Measurements from ENCODE around the gene STAT1.

STAT1 gene

DNA sequence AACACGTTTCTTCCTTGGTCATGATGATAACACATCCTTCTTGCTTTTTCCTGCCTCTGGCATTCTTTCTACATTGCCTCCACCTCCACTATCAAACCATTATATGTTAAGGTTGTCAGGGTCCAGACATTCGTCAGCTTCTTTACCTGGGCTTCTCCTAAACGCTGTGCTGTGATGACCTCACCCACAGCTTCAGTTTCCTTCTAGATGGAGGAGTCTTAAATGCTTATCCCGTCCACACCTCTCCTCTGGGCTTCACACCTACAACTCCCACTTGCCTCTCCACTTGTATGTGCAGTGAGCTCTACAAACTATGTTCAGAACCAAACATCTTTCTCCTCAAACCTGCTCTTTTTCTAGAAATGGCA, 666 bp upstream of the STAT1 start:
- no peaks in the 10 kb centered on the region for H3K9me3 ChIP-seq (ENCODE audit: low read length)
- H3K27ac ChIP-seq (ENCODE audit: low read depth, low read length), result peak overlapping the region; percentile 97
- peaks cover 31% of the 10 kb centered on the region for H3K4me1 ChIP-seq (ENCODE audit: insufficient read depth, low read length)
- peak overlapping the region; percentile 25 for H3K9ac ChIP-seq (ENCODE audit: low read length)
- H3K27me3 ChIP-seq (ENCODE audit: control insufficient read depth in 1 of 2, insufficient read depth in 2 of 2, low read length in 2 of 2), result no peaks in the 10 kb centered on the region
- peaks cover 3% of the 10 kb centered on the region for H3K36me3 ChIP-seq (ENCODE audit: insufficient read depth, low read length)
- H3K4me3 ChIP-seq (ENCODE audit: low read depth in 1 of 2, low read length in 2 of 2), result peak overlapping the region; percentile 21 to 63

- peak overlapping the region; percentile 88 to 100 for H3K4me3 ChIP-seq (ENCODE audit: low read depth in 1 of 2, low read length in 2 of 2)
- peak overlapping the region; percentile 97 for H3K27ac ChIP-seq (ENCODE audit: low read depth, low read length)
- H3K9me3 ChIP-seq (ENCODE audit: low read length), result no peaks in the 10 kb centered on the region
- H3K36me3 ChIP-seq (ENCODE audit: insufficient read depth, low read length), result peaks cover 9% of the 10 kb centered on the region
- H3K4me1 ChIP-seq (ENCODE audit: insufficient read depth, low read length), result peaks cover 31% of the 10 kb centered on the region
- H3K27me3 ChIP-seq (ENCODE audit: control insufficient read depth in 1 of 2, insufficient read depth in 2 of 2, low read length in 2 of 2), result no peaks in the 10 kb centered on the region
- peak overlapping the region; percentile 95 for H3K9ac ChIP-seq (ENCODE audit: low read length)
Observed at GRCh38 chr2:191013682-191013931, 364 bp downstream of the STAT1 start.

DNA sequence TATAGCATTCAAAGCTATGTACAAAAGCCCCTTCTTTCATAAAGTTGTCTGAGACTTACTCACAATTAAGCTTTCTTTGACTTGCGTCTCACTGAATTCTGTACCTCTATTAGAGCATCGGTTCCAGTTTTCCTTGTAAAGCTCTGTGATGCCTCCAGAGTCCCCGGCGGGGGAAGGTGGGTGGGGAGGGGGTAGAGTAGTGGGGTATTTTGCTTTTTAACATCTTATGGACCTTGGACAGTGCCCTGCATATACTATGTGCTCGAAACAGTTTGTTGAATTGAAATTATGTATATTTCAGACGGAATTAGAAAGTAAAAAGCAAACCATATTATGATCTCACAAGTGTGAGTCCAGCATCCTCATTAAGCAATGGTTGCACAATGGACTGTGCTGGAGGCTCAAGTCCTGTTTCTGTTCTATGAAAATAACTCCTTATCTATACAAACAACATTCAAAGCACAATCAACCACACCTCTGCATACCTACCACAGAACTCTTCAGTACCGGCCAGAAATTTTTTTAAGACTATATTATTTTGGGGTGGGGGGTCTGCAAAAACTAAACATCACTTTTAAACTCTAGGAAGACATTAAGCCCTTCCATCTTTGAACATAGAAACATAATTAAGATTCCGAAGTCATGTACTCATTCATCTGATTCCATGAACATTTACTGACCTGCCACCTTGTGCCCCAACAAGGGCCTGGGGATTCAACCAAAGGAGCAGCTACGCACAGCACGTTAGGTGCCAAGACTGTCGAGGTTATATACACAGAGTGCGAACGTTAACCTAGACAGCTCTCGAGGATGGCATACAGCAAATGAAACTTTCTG, 908 bp downstream of the STAT1 start:
- peaks cover 9% of the 10 kb centered on the region for H3K36me3 ChIP-seq (ENCODE audit: insufficient read depth, low read length)
- H3K9ac ChIP-seq (ENCODE audit: low read length), result peak overlapping the region; percentile 95
- no peaks in the 10 kb centered on the region for H3K9me3 ChIP-seq (ENCODE audit: low read length)
- no peaks in the 10 kb centered on the region for H3K27me3 ChIP-seq (ENCODE audit: control insufficient read depth in 1 of 2, insufficient read depth in 2 of 2, low read length in 2 of 2)
- H3K27ac ChIP-seq (ENCODE audit: low read depth, low read length), result peak overlapping the region; percentile 97
- peaks cover 31% of the 10 kb centered on the region for H3K4me1 ChIP-seq (ENCODE audit: insufficient read depth, low read length)
- H3K4me3 ChIP-seq (ENCODE audit: low read depth in 1 of 2, low read length in 2 of 2), result peak overlapping the region; percentile 88 to 100

DNA sequence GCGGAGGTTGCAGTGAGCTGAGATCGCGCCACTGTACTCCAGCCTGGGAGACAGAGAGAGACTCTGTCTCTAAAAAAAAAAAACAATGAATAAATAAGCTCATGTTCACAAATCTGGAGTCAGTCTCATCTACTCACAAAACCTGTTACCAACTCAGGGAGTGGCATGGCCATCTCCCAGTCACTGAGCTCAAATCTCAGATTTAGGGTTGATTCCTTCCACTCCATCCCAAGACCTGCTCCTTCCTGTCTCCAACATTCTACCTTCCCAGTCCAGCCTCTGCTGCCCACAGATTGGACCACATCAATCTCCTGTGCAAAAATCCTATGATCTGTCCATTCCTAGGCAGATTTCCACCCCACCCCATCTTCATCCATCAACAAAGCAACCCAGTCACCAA, 1.6 kb downstream of the STAT1 start:
- peak overlapping the region; percentile 88 to 100 for H3K4me3 ChIP-seq (ENCODE audit: low read depth in 1 of 2, low read length in 2 of 2)
- H3K4me1 ChIP-seq (ENCODE audit: insufficient read depth, low read length), result peaks cover 31% of the 10 kb centered on the region
- no peaks in the 10 kb centered on the region for H3K27me3 ChIP-seq (ENCODE audit: control insufficient read depth in 1 of 2, insufficient read depth in 2 of 2, low read length in 2 of 2)
- H3K9ac ChIP-seq (ENCODE audit: low read length), result peak overlapping the region; percentile 95
- H3K36me3 ChIP-seq (ENCODE audit: insufficient read depth, low read length), result peaks cover 11% of the 10 kb centered on the region
- H3K9me3 ChIP-seq (ENCODE audit: low read length), result no peaks in the 10 kb centered on the region
- no peak overlapping the region for H3K27ac ChIP-seq (ENCODE audit: low read depth, low read length)

DNA sequence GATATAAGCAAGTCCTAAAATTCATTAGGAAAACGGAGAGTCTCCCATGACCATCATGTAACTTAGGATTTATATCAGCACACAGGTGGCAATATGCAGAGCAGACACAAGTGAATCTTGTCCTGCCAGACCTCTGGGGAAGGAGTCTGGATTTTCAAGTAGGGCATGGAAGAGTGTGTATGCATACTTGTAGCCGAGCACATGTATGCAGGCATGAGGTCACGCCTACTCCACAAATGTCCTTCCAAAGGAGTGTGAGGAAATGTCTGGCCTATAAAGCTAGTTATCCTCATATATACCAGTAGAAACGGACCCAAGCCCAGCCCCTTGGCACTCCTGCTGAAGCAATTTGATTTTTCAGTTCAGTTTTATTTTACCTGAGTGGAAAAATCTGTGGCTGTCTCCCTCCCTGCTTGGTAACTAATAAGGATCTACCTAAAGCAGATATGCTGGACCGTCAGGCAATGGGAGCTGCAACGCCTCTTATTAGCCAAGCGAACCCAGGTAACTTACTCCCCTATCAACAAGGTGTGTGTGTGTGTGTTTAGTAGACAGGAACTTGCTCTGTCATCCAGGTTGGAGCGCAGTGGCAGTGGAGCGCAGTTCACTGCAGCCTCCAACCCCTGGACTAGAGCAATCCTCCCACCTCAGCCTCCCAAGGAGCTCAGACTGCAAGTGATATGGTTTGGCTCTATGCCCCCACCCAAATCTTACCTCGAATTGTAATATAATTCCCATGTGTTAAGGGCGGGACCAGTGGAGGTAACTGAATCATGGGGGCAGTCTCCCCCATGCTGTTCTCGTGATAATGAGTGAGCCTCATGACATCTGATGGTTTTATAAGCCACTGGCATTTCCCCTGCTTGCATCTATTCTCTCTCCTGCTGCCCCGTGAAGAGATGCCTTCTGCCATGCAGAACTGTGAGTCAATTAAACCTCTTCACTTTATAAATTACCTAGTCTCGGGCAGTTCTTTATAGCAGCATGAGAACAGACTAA, 2.8 kb downstream of the STAT1 start:
- H3K9ac ChIP-seq (ENCODE audit: low read length), result no peak overlapping the region
- no peak overlapping the region for H3K4me3 ChIP-seq (ENCODE audit: low read depth in 1 of 2, low read length in 2 of 2)
- no peak overlapping the region for H3K27ac ChIP-seq (ENCODE audit: low read depth, low read length)
- H3K27me3 ChIP-seq (ENCODE audit: control insufficient read depth in 1 of 2, insufficient read depth in 2 of 2, low read length in 2 of 2), result no peaks in the 10 kb centered on the region
- H3K36me3 ChIP-seq (ENCODE audit: insufficient read depth, low read length), result peaks cover 23% of the 10 kb centered on the region
- peaks cover 31% of the 10 kb centered on the region for H3K4me1 ChIP-seq (ENCODE audit: insufficient read depth, low read length)
- no peaks in the 10 kb centered on the region for H3K9me3 ChIP-seq (ENCODE audit: low read length)

- H3K9me3 ChIP-seq (ENCODE audit: low read length), result no peaks in the 10 kb centered on the region
- H3K9ac ChIP-seq (ENCODE audit: low read length), result no peak overlapping the region
- peaks cover 26% of the 10 kb centered on the region for H3K4me1 ChIP-seq (ENCODE audit: insufficient read depth, low read length)
- peaks cover 37% of the 10 kb centered on the region for H3K36me3 ChIP-seq (ENCODE audit: insufficient read depth, low read length)
- H3K27ac ChIP-seq (ENCODE audit: low read depth, low read length), result no peak overlapping the region
- H3K27me3 ChIP-seq (ENCODE audit: control insufficient read depth in 1 of 2, insufficient read depth in 2 of 2, low read length in 2 of 2), result no peaks in the 10 kb centered on the region
- H3K4me3 ChIP-seq (ENCODE audit: low read depth in 1 of 2, low read length in 2 of 2), result no peak overlapping the region
Observed at GRCh38 chr2:191009541-191010374, 4.2 kb downstream of the STAT1 start.

DNA sequence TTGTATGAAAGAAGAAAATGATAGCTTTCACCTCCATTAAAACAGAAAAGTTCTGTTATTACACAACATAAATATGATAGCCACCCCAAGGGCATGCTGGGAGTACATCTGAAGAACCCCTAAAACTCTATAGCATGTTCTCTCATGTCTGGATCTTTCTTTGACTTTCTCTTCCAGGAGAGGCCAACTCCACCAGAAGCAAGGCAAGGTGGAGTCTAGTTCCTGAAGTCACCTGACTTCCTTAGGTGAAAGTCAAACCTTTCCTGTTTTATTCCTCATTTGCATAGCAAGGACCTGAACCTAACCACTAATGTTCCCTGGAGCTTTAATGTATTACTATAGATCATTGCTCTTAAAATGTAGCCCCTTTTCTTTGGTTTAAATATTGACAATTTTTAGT, 5.7 kb downstream of the STAT1 start:
- Histone ChIP-seq H3K4me3 (ENCODE audit: low read depth in 1 of 2, low read length in 2 of 2) (no peak overlapping the region), H3K36me3 (ENCODE audit: insufficient read depth, low read length) (peaks cover 52% of the 10 kb centered on the region), H3K27me3 (ENCODE audit: control insufficient read depth in 1 of 2, insufficient read depth in 2 of 2, low read length in 2 of 2) (no peaks in the 10 kb centered on the region), H3K9ac (ENCODE audit: low read length) (no peak overlapping the region), H3K9me3 (ENCODE audit: low read length) (no peaks in the 10 kb centered on the region), H3K4me1 (ENCODE audit: insufficient read depth, low read length) (peaks cover 20% of the 10 kb centered on the region), H3K27ac (ENCODE audit: low read depth, low read length) (no peak overlapping the region)

DNA sequence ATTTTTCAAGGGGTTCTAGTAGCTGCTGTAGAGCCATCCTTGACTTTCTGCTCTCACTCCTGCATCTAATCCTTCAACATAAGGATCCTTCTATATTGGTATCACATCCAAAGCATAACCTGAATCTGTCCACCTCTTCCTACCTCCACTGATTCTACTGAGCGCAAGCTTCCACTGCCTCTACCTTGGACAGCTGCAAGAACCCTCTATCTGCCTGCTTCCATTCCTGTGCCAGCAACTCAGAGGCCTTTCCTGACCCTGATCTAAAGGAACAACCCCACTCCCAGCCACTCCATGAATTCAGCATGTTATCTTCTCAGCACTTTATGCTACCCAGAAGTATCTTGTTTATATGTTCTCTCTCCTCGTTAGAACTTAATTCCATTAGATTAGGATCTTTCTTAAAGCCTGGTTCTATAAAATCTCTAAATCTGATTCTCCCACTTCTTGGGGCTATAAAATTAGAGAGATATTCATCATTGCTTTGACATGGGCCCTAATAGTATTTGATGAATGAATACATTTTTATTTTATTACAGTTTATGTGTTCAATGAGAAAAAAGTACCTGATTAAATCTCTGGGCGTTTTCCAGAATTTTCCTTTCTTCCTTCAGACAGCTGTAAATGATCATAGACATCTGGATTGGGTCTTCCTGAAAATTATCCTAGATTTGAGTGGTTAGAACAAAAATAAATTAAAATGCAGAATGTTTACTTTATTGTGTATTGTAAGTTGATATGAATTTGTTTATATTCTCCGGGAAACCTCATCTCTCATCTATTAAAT, 6.8 kb downstream of the STAT1 start:
- Histone ChIP-seq H3K4me1 (ENCODE audit: insufficient read depth, low read length) (peaks cover 9% of the 10 kb centered on the region), H3K36me3 (ENCODE audit: insufficient read depth, low read length) (peaks cover 63% of the 10 kb centered on the region), H3K27ac (ENCODE audit: low read depth, low read length) (no peak overlapping the region), H3K9me3 (ENCODE audit: low read length) (no peaks in the 10 kb centered on the region), H3K27me3 (ENCODE audit: control insufficient read depth in 1 of 2, insufficient read depth in 2 of 2, low read length in 2 of 2) (no peaks in the 10 kb centered on the region), H3K9ac (ENCODE audit: low read length) (no peak overlapping the region), H3K4me3 (ENCODE audit: low read depth in 1 of 2, low read length in 2 of 2) (no peak overlapping the region)

GRCh38 chr2:191006297-191006696, 7.7 kb downstream of the STAT1 start:
- Histone ChIP-seq H3K9ac (ENCODE audit: low read length) (no peak overlapping the region), H3K4me3 (ENCODE audit: low read depth in 1 of 2, low read length in 2 of 2) (no peak overlapping the region), H3K9me3 (ENCODE audit: low read length) (no peaks in the 10 kb centered on the region), H3K36me3 (ENCODE audit: insufficient read depth, low read length) (peaks cover 64% of the 10 kb centered on the region), H3K4me1 (ENCODE audit: insufficient read depth, low read length) (peaks cover 6% of the 10 kb centered on the region), H3K27ac (ENCODE audit: low read depth, low read length) (no peak overlapping the region), H3K27me3 (ENCODE audit: control insufficient read depth in 1 of 2, insufficient read depth in 2 of 2, low read length in 2 of 2) (no peaks in the 10 kb centered on the region)

DNA sequence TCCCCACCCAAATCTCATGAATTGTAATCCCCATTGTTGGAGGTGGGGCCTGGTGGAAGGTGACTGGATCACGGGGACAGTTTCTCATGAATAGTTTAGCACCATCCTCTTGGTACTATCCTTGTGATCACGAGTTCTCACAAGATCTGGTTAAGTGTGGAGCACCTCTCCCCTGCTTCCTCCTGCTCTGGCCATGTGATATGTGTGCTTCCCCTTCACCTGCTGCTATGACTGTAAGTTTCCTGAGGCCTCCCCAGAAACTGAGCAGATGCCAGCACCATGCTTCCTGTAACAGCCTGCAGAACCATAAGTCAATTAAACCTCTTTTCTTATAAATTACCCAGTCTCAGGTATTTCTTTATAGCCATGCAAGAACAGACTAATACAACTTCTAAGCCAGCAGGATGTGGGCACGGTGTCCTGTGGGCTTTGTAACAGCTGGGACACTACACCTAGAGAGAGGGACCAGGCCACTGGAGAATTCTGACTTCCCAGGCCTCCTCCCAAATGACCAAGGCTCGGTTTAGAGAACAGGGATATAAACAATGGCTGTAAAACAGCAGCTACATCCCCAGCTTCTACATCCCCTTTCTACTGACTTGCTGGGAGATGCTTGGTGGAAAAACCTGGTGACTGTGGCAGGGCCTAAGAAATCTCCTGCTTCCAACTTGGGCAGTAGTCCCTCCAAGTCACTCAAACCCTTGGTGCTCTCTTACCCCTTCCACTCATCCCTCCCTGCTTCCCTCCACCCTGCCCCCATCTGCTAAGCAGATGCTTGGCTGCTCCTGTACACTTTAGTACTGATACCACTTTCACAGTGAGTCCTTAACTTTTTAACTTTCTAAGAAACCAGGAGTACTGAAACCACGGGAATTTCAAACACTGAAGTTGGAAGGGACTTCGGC, 10.3 kb downstream of the STAT1 start:
- Histone ChIP-seq H3K27me3 (ENCODE audit: control insufficient read depth in 1 of 2, insufficient read depth in 2 of 2, low read length in 2 of 2) (no peaks in the 10 kb centered on the region), H3K36me3 (ENCODE audit: insufficient read depth, low read length) (peaks cover 81% of the 10 kb centered on the region), H3K27ac (ENCODE audit: low read depth, low read length) (no peak overlapping the region), H3K9ac (ENCODE audit: low read length) (no peak overlapping the region), H3K9me3 (ENCODE audit: low read length) (no peaks in the 10 kb centered on the region), H3K4me1 (ENCODE audit: insufficient read depth, low read length) (no peaks in the 10 kb centered on the region), H3K4me3 (ENCODE audit: low read depth in 1 of 2, low read length in 2 of 2) (no peak overlapping the region)
